GM18868 (cell line): ENCODE data around the gene EFR3B.
"Not testable (repeated sequence)": the region's sequence is repeated elsewhere in the genome, so short reads cannot be mapped to it uniquely, and the experiment has no call there.

Experiments used
- ATAC-seq: cut with Tn5 transposase; IDR thresholded peaks from one replicate; pipeline ENCODE4 v1.9.1; 2021; ENCODE audit warnings: mild to moderate bottlenecking, moderate library complexity; ENCODE audit not compliant: unreplicated experiment

EFR3B gene

GRCh38 chr2:25104736-25105135, 62.9 kb downstream of the EFR3B start:
- no peak for ATAC-seq

GRCh38 chr2:25105336-25106085, 63.6 kb downstream of the EFR3B start:
- ATAC-seq: no peak

- no peak for ATAC-seq
Measured at GRCh38 chr2:25109822-25110221, 67.9 kb downstream of the EFR3B start.

- ATAC-seq: no peak
Measured at GRCh38 chr2:25112113-25112512, 70.2 kb downstream of the EFR3B start.

DNA sequence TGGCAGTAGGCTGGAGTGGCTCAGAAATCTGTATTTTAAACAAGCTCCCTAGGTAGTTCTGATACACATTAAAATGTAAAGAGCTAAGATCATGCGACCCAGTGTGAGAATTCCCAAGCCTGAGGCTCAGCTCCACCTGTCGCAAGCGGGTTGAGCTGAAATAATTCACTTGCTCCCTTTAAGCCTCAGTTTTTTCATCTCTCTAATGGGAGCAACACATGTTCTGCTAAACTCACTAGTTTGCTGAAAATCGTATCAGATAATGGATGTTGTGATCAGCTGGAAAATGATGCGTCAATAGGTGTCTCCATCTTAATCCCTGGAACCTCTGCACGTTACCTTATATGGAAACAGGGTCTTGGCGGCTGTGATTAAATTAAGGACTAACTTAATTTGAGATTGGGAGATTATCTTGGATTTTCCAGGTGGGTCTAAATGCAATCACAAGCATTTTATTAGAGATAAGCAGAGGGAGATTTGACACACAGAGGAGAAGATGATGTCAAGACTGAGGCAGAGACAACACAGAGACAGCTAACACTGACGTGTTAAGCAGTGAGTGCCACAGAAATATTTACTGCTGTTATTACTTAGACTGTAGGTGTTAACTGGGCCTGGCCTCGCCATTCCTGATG, 73.5 kb downstream of the EFR3B start:
- no peak for ATAC-seq

GRCh38 chr2:25115902-25116301, 74.0 kb downstream of the EFR3B start:
- ATAC-seq: no peak

DNA sequence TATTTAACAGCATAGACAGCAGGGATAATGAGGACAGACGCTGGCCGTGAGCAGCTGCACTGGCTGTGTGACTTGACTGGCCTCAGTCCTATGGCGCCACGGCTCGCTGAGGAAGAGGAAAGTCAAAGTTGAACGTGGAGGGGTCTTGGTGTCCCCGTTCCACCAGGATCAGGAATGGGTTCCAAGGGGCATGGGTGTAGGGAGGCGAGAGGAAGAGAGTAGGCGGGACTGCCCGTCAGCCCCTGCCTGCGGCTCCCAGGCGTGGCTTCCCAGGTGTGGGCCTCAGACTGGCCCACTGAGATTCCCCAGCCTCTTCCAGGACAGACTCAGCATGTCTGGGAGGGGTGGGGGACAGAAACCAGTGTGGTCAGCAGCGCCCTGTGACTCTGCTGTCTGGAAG, 75.1 kb downstream of the EFR3B start:
- no peak for ATAC-seq

- ATAC-seq: no peak
Measured at GRCh38 chr2:25119263-25119662, 77.4 kb downstream of the EFR3B start.

DNA sequence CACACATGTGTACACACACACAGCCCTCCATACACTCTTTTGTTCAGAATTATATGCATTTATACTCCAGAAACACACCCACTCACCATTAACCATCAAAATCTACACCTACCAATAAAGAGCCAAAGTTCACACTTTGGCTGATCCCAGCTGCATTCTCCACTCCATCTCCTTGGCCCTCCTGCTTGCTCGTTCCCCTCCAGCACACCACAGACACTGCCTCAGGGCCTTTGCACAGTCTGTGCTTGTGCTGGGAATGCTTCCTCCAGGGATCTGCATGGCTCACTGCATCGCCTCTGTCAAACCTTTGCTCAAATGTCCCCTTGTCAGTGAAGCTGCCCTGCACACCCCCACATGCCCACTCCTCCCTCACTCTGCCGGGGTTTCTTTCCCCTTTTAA, 80.5 kb downstream of the EFR3B start:
- no peak for ATAC-seq

DNA sequence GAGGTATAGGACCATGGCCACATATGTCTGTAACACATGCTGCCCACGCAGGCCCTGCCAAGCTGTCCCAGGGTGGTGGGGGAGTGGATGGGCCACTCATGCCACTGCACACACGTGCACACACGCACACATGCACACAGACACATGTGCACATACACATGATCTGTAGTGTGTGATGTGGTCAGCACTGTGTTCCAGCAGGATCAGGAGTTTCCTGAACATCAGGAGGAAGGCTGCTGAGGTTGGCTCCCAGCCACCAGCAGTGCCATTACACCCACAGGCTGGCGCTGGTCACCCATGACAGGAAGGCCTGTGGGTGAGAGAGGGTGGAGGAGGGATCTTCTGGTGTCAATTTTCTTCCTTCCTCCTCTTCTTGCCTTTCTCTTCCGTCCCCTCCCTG, 81.8 kb downstream of the EFR3B start:
- ATAC-seq: no peak

GRCh38 chr2:25125189-25125588, 83.3 kb downstream of the EFR3B start:
- no peak for ATAC-seq

DNA sequence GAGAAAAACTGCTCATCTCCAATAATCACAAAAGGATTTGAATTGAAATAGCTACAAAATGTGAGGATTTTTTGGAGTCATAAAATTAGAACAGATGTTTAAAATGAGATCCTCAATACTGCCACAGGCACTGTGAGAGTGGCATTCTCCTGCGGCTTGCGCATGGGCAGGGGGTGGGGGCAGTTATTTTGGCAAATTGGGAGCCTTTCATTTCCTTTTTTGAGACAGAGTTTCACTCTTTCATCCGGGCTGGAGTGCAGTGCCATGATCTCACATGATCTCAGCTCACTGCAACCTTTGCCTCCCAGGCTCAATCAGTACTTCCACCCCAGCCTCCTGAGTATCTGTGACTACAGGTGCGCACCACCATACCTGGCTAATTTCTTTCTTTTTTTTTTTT, 84.1 kb downstream of the EFR3B start:
- ATAC-seq: no peak

DNA sequence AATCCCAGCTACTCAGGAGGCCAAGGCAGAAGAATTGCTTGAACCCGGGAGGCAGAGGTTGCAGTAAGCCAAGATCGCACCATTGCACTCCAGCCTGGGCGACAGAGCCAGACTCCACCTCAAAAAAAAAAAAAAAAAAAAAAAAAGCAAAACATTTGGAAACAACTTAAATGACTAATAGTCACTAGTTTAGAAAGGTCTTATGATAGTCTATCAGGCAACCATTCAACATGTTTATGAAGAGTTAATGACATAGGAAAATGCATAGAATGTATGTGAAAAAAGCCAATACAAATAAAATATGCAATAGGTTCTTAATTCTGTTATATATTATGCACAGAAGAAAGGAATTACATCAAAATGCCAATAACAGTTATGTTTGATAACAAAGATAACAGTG, 85.2 kb downstream of the EFR3B start:
- ATAC-seq: not testable (repeated sequence)

GRCh38 chr2:25127646-25128045, 85.8 kb downstream of the EFR3B start:
- no peak for ATAC-seq

GRCh38 chr2:25129901-25130520, 88.1 kb downstream of the EFR3B start:
- ATAC-seq: no peak

DNA sequence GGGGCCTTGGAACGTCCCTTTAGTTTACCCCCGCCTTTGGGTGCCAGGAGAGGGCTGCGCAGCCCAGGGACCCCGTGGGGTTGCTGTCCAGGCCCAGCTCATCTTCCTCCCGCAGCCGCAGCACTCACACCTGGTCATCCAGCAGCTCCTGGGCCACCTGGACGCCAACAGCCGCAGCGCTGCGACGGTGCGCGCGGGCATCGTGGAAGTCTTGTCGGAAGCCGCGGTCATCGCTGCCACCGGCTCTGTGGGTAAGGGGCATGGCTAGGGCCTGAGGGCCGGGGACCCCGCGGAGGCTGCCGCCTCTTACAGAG, 89.3 kb downstream of the EFR3B start:
- ATAC-seq: no peak

- ATAC-seq: no peak
Measured at GRCh38 chr2:25131567-25132298, 89.9 kb downstream of the EFR3B start.

- no peak for ATAC-seq
Measured at GRCh38 chr2:25132299-25132635, 90.4 kb downstream of the EFR3B start.

- no peak for ATAC-seq
Measured at GRCh38 chr2:25132693-25133092, 90.8 kb downstream of the EFR3B start.

GRCh38 chr2:25140535-25140934, 98.7 kb downstream of the EFR3B start:
- ATAC-seq: not testable (repeated sequence)

- ATAC-seq: no peak
Measured at GRCh38 chr2:25141120-25141519, 99.2 kb downstream of the EFR3B start.

DNA sequence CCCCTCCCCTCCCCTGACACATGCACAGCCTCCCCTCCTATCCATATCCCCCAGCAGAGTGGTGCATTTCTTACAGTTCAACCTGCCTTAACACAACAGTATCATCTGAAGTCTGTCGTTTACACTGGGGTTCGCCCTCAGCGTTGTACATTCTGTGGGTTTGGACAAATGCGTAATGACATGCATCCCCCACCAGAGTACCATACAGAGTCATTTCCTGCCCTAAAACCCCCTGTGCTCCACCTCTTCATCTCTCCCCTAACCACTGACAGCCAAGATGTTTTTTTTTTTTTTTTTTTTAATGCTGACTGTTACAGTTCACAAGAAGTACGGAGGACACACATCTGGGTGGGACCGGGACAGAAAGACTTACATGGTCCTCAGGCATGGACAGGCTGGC, 103.9 kb downstream of the EFR3B start:
- ATAC-seq: no peak
